HG03039 (cell line): ENCODE measurements around the gene GULP1.
"Not testable (repeated sequence)": the region's sequence is repeated elsewhere in the genome, so short reads cannot be mapped to it uniquely, and the experiment has no call there.

Experiments
- ATAC-seq: cut with Tn5 transposase; IDR thresholded peaks from one replicate; pipeline ENCODE4 v1.9.1; 2021; ENCODE audit warnings: mild to moderate bottlenecking, moderate library complexity; ENCODE audit not compliant: unreplicated experiment

GULP1 gene

GRCh38 chr2:188459061-188459460 lies 167.4 kb downstream of the GULP1 start:
- no peak for ATAC-seq

- ATAC-seq = not testable (repeated sequence)
Observed at GRCh38 chr2:188466078-188466477, 174.4 kb downstream of the GULP1 start.

GRCh38 chr2:188466761-188467160 lies 175.1 kb downstream of the GULP1 start:
- ATAC-seq = no peak

- ATAC-seq = no peak
Observed at GRCh38 chr2:188471166-188471565, 179.5 kb downstream of the GULP1 start.

- ATAC-seq = no peak
Observed at GRCh38 chr2:188473306-188473705, 181.6 kb downstream of the GULP1 start.

GRCh38 chr2:188474316-188474715 lies 182.6 kb downstream of the GULP1 start:
- no peak for ATAC-seq

- ATAC-seq = no peak
Observed at GRCh38 chr2:188475945-188476344, 184.3 kb downstream of the GULP1 start.

- ATAC-seq = no peak
Observed at GRCh38 chr2:188477564-188478103, 186.0 kb downstream of the GULP1 start.

- peak; percentile 99 for ATAC-seq
Observed at GRCh38 chr2:188478724-188479123, 187.1 kb downstream of the GULP1 start.

GRCh38 chr2:188481474-188481873 lies 189.8 kb downstream of the GULP1 start:
- ATAC-seq = no peak

- no peak for ATAC-seq
Observed at GRCh38 chr2:188485496-188485895, 193.8 kb downstream of the GULP1 start.

- ATAC-seq = no peak
Observed at GRCh38 chr2:188492751-188493150, 201.1 kb downstream of the GULP1 start.

GRCh38 chr2:188494906-188495305 lies 203.2 kb downstream of the GULP1 start:
- no peak for ATAC-seq

- ATAC-seq = no peak
Observed at GRCh38 chr2:188495969-188496431, 204.3 kb downstream of the GULP1 start.

- ATAC-seq = no peak
Observed at GRCh38 chr2:188497726-188498125, 206.1 kb downstream of the GULP1 start.

- ATAC-seq = no peak
Observed at GRCh38 chr2:188503975-188504374, 212.3 kb downstream of the GULP1 start.

GRCh38 chr2:188506843-188507242 lies 215.2 kb downstream of the GULP1 start:
- ATAC-seq = no peak

- no peak for ATAC-seq
Observed at GRCh38 chr2:188511346-188511745, 219.7 kb downstream of the GULP1 start.

- no peak for ATAC-seq
Observed at GRCh38 chr2:188512456-188512855, 220.8 kb downstream of the GULP1 start.

GRCh38 chr2:188515918-188516317 lies 224.2 kb downstream of the GULP1 start:
- ATAC-seq = no peak

GRCh38 chr2:188517549-188518215 lies 226.0 kb downstream of the GULP1 start:
- ATAC-seq = no peak

- ATAC-seq = no peak
Observed at GRCh38 chr2:188518381-188518780, 226.7 kb downstream of the GULP1 start.

GRCh38 chr2:188519136-188519535 lies 227.5 kb downstream of the GULP1 start:
- no peak for ATAC-seq
